Spleen (tissue), 11 donors: ENCODE results near the gene ZKSCAN3. TPM values are rescaled to one million over a fixed set of nuclear protein-coding genes. Genes with fewer than 3 reads are reported as not detected.

Experiments
- DNase-seq: peaks from one replicate; pipeline ENCODE4 v3.0.0-alpha.2; 2020
- H3K27ac ChIP-seq, 8 donors: fragments of 200-600 bp; sonication (generic) in 7 of 8; 1 replicate in 4 of 8; 2 replicates in 4 of 8; pipeline versions ENCODE4 v1.5.0 to v1.8.0; 2016 to 2021; ENCODE audit warnings: inconsistent platforms in 4 of 8, mild to moderate bottlenecking in 4 of 8, moderate library complexity in 1 of 8
- H3K27me3 ChIP-seq, 7 donors: fragments of 200-600 bp; sonication (generic) in 6 of 7; replicated peaks in 1 of 7; 1 replicate in 4 of 7; 2 replicates in 3 of 7; pipeline versions ENCODE4 v1.5.0 to v1.8.0; 2016 to 2021; ENCODE audit warnings: inconsistent platforms in 3 of 7, mild to moderate bottlenecking in 1 of 7
- H3K36me3 ChIP-seq, 6 donors: fragments of 200-600 bp; sonication (generic) in 5 of 6; 1 replicate in 4 of 6; 2 replicates in 2 of 6; pipeline versions ENCODE4 v1.5.0 to v1.8.0; 2016 to 2021; ENCODE audit warnings: inconsistent platforms in 2 of 6
- H3K4me1 ChIP-seq, 6 donors: fragments of 200-600 bp; sonication (generic) in 5 of 6; 1 replicate in 3 of 6; 2 replicates in 3 of 6; pipeline versions ENCODE4 v1.5.0 to v1.8.0; 2016 to 2021; ENCODE audit warnings: inconsistent platforms in 3 of 6
- H3K4me3 ChIP-seq, 8 donors: fragments of 200-600 bp; sonication (generic) in 7 of 8; 1 replicate in 4 of 8; 2 replicates in 4 of 8; pipeline versions ENCODE4 v1.5.0 to v1.8.0; 2016 to 2021; ENCODE audit warnings: inconsistent platforms in 4 of 8, mild to moderate bottlenecking in 4 of 8, moderate library complexity in 2 of 8
- H3K9me3 ChIP-seq, 8 donors: fragments of 200-600 bp; sonication (generic) in 7 of 8; 1 replicate in 4 of 8; 2 replicates in 4 of 8; pipeline versions ENCODE4 v1.5.0 to v1.8.0; 2016 to 2021; ENCODE audit warnings: inconsistent platforms in 4 of 8
- POLR2A ChIP-seq, 3 donors: fragments of 450-650 bp; IDR thresholded peaks; one replicate each; pipeline ENCODE4 v1.5.1; 2017; ENCODE audit warnings: antibody characterized with exemption in 3 of 3, mild to moderate bottlenecking in 1 of 3
- POLR2AphosphoS5 ChIP-seq, 3 donors: sonication (generic); formaldehyde crosslinking; IDR thresholded peaks; one replicate each; pipeline ENCODE4 v1.5.1; 2017; ENCODE audit warnings: antibody characterized with exemption in 3 of 3
- WGBS, 5 donors: extraction: QIAGEN DNeasy Blood & Tissue Kit in 3 of 5; methylation state at CpG; one replicate each; pipeline versions ENCODE4 v1.1.5 to v1.1.7; 2013 to 2018; 5-methylcytosine and 5-hydroxymethylcytosine counted together
- intact Hi-C: fragments of 100-400 bp; cut with DNase I; formaldehyde crosslinking; loops from one replicate; pipeline ENCODE4 v1.15.0; 2023; ENCODE audit warnings: low total_unique reads
- polyA plus RNA-seq, 3 donors: library from polyadenylated mRNA; stranded (reverse); fragments of 200-250 nt; gene quantifications; one replicate each; pipeline ENCODE4 v1.2.1, GENCODE V29; 2013
- total RNA-seq, 7 donors: library from RNA; depleted of rRNA in 3 of 7; stranded (reverse); fragments of >200 nt in 3 of 7; fragmentation: NEBNext Ultra II Directional in 4 of 7; extraction: Animal tissue kit (Norgen Biotek cat#: 25700) in 4 of 7; gene quantifications; one replicate each; pipeline versions ENCODE4 v1.1.0 to v1.2.1, GENCODE V29; 2016 to 2021
- TF ChIP-seq, protein P1 (sequence below), 11 experiments: fragments of 200-600 bp in 7 of 11; fragments of 450-650 bp in 4 of 11; sonication (generic) in 4 of 11; IDR thresholded peaks in 8 of 11; conservative IDR thresholded peaks in 3 of 11; 1 replicate in 7 of 11; 2 replicates in 4 of 11; pipeline versions ENCODE4 v1.4.0 to v1.8.0; 2016 to 2021; ENCODE audit warnings: antibody characterized with exemption in 11 of 11, inconsistent platforms in 4 of 11, mild to moderate bottlenecking in 1 of 11
- donor health status: healthy with polysubstance abuse.
- donor health status: DM: no; HTN: no; CAD: no; lungs with moderate emphysema.
- donor health status: DM: no; HTN: no; CAD: no.
- donor health status: Bipolar disorder and iron deficiency.
- donor health status: healthy.
- donor health status: DM: no; HTN: no; CAD: no.
- donor health status: DM: yes; HTN: yes; CAD: no.

The ZKSCAN3 gene
- total and polyA plus RNA-seq, 10 donors, result 1.0 to 8.4 (median 6.7) TPM

DNA sequence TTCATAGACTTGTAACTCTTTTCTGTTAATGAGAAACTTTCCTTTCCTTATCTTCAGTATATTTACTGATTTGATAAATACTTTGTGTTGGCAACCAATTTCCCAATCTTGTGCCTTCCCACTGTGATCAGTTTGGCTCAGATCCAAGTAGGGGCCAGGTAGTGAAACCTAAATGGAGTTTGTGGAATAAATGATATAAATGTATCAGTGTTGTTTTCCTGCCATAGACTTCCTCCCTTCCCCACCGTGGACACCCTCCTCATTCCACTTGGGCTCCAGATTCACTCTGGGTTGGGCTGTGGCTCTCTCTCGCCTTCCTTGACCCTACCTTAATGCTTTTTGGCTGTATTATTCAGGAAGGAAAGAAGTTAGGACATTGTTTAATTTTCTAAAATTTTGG, 1.3 kb downstream of the ZKSCAN3 start:
- Histone ChIP-seq H3K9me3 (no peaks in the 10 kb centered on the region), H3K4me1 (peaks cover 19 to 53% (median 32%) of the 10 kb centered on the region in 6 donors), H3K36me3 (no peaks in the 10 kb centered on the region), H3K27ac (no peak overlapping the region), H3K27me3 (peaks cover 0 to 4% (median 0%) of the 10 kb centered on the region in 7 donors), H3K4me3 (peak overlapping the region in 5 of 8 donors; percentile 64 to 84 (median 65))
- intact Hi-C loops, result loop anchor here (10.0 kb wide), 1 partner anchor 216 kb away; no protein-coding TSS in a partner anchor
- DNase-seq, result no peak
- TF ChIP-seq POLR2A (IDR thresholded peaks at IDR 0.05), result no peak
- TF ChIP-seq, protein P1, sequence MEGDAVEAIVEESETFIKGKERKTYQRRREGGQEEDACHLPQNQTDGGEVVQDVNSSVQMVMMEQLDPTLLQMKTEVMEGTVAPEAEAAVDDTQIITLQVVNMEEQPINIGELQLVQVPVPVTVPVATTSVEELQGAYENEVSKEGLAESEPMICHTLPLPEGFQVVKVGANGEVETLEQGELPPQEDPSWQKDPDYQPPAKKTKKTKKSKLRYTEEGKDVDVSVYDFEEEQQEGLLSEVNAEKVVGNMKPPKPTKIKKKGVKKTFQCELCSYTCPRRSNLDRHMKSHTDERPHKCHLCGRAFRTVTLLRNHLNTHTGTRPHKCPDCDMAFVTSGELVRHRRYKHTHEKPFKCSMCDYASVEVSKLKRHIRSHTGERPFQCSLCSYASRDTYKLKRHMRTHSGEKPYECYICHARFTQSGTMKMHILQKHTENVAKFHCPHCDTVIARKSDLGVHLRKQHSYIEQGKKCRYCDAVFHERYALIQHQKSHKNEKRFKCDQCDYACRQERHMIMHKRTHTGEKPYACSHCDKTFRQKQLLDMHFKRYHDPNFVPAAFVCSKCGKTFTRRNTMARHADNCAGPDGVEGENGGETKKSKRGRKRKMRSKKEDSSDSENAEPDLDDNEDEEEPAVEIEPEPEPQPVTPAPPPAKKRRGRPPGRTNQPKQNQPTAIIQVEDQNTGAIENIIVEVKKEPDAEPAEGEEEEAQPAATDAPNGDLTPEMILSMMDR (IDR thresholded peaks at IDR 0.05 in 8 of 11, conservative IDR thresholded peaks at IDR 0.05 in 3 of 11), result no peak
- WGBS, 5 donors, result 42 to 75% (median 56%) methylated on average over 2 of the region's 2 CpGs

DNA sequence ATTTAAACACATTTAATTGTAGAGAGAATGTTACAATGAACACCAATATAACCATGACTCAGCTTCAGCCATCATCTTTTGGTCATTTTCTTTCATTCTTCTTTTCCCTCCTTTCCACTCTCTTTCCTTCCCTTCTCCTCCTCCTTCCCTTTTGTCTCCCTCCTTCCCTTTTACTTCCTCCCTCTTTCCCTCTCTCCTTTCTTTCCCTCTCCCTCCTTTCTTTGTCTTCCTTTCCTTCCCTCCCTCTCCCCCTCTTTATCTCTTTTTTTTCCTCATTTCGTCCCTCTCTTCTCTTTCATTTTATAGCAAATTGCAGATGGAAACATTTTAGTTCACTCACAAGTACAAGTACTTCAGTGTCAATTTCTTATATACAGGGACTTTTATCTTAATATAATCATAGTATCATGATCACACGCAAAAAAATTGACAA, 1.8 kb downstream of the ZKSCAN3 start:
- WGBS, 5 donors, result 70 to 85% (median 75%) methylated on average over 2 of the region's 2 CpGs
- DNase-seq, result no peak
- Histone ChIP-seq H3K27ac (no peak overlapping the region), H3K36me3 (no peaks in the 10 kb centered on the region), H3K4me1 (peaks cover 22 to 57% (median 36%) of the 10 kb centered on the region in 6 donors), H3K27me3 (peaks cover 0 to 1% (median 0%) of the 10 kb centered on the region in 7 donors), H3K4me3 (peak overlapping the region in 1 of 8 donors; percentile 84), H3K9me3 (no peaks in the 10 kb centered on the region)
- no peak for TF ChIP-seq POLR2AphosphoS5 (IDR thresholded peaks at IDR 0.05)
- TF ChIP-seq, protein P1 (IDR thresholded peaks at IDR 0.05 in 8 of 11, conservative IDR thresholded peaks at IDR 0.05 in 3 of 11), result no peak
- TF ChIP-seq POLR2A (IDR thresholded peaks at IDR 0.05), result no peak
- intact Hi-C loops, result loop anchor here (10.0 kb wide), 1 partner anchor 217 kb away; no protein-coding TSS in a partner anchor

DNA sequence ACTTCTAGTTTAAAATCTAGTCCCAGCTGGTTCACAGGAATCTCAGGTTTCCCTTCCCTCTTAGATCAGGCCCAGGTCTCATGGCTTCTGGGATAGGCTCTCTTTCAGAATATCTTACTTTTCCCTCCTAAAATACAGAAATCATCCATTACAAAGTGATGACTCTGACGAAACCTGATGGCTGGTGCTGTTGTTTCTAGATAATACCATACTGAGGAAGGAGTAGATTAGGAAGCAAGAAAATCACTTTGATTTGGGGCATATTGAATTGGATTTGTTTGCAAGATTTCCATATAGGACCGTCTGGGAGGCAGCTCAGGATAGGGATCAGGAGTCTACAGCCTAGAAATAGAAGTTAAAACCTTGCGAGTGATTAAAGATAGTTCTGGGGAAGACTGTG, 3.6 kb downstream of the ZKSCAN3 start:
- intact Hi-C loops, result loop anchor here (10.0 kb wide), 1 partner anchor 219 kb away; no protein-coding TSS in a partner anchor
- DNase-seq, result no peak
- no peak overlapping the region for H3K4me3 ChIP-seq
- no peaks in the 10 kb centered on the region for H3K36me3 ChIP-seq
- 90 to 98% (median 92%) methylated on average over 3 of the region's 3 CpGs for WGBS, 5 donors
- TF ChIP-seq POLR2A (IDR thresholded peaks at IDR 0.05) (no peak), POLR2AphosphoS5 (IDR thresholded peaks at IDR 0.05) (no peak)
- TF ChIP-seq, protein P1 (IDR thresholded peaks at IDR 0.05 in 8 of 11, conservative IDR thresholded peaks at IDR 0.05 in 3 of 11), result no peak
- H3K4me1 ChIP-seq, result peaks cover 22 to 69% (median 39%) of the 10 kb centered on the region in 6 donors
- H3K27me3 ChIP-seq, result no peaks in the 10 kb centered on the region
- no peaks in the 10 kb centered on the region for H3K9me3 ChIP-seq
- peak overlapping the region in 1 of 8 donors; percentile 87 for H3K27ac ChIP-seq

DNA sequence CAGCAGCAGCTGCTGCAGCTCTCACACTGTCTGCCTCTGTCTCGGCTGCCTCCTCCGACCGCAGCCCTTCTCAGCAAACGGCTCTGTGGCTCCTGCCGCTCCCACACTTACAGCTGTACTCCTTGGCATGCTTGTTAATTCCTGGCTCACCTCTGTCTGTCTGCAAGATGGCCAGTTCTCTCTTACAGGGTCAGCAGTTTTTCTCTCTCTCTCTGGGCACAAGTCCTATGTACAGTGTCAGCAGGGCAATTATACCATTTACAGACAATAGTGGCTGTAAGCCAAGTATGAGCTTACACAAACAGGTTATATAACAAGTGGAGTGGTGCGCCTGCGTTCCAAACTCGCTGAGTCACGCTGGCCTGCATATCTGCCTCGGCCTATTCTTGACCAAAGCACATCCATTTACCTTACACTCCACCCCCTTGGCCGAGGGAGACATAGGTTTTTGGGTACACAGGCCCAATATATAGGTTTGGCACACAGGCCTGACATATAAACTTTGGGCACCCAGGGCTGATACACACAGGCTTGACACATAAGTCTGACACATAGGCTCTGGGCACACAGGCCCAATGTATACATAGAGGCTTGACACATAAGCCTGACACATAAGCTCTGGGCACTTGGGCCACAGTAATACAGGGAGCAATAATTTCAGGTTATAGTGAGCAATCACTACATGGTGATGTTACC, 4.4 kb downstream of the ZKSCAN3 start:
- no peaks in the 10 kb centered on the region for H3K9me3 ChIP-seq
- TF ChIP-seq, protein P1 (IDR thresholded peaks at IDR 0.05 in 8 of 11, conservative IDR thresholded peaks at IDR 0.05 in 3 of 11), result no peak
- peak in 1 of 3 donors; percentile 22 for TF ChIP-seq POLR2AphosphoS5 (IDR thresholded peaks at IDR 0.05)
- H3K4me3 ChIP-seq, result no peak overlapping the region
- intact Hi-C loops, result loop anchor here (10.0 kb wide), 1 partner anchor 219 kb away; no protein-coding TSS in a partner anchor
- peak overlapping the region in 4 of 8 donors; percentile 86 to 92 (median 88) for H3K27ac ChIP-seq
- no peaks in the 10 kb centered on the region for H3K27me3 ChIP-seq
- H3K4me1 ChIP-seq, result peaks cover 22 to 67% (median 39%) of the 10 kb centered on the region in 6 donors
- WGBS, 5 donors, result 84 to 95% (median 86%) methylated on average over 11 of the region's 11 CpGs
- no peak for DNase-seq
- peaks cover 0 to under 1% (median 0%) of the 10 kb centered on the region in 6 donors for H3K36me3 ChIP-seq
